NCI-H446 (cell line): ENCODE measurements around the gene SPDYE6.
"Not testable (repeated sequence)": the region's sequence is repeated elsewhere in the genome, so short reads cannot be mapped to it uniquely, and the experiment has no call there.

Source experiments
- DNase-seq, 2 experiments: peaks; one replicate each; lab custom pipeline; 2025; lab: John Stamatoyannopoulos, UW

Gene SPDYE6

DNA sequence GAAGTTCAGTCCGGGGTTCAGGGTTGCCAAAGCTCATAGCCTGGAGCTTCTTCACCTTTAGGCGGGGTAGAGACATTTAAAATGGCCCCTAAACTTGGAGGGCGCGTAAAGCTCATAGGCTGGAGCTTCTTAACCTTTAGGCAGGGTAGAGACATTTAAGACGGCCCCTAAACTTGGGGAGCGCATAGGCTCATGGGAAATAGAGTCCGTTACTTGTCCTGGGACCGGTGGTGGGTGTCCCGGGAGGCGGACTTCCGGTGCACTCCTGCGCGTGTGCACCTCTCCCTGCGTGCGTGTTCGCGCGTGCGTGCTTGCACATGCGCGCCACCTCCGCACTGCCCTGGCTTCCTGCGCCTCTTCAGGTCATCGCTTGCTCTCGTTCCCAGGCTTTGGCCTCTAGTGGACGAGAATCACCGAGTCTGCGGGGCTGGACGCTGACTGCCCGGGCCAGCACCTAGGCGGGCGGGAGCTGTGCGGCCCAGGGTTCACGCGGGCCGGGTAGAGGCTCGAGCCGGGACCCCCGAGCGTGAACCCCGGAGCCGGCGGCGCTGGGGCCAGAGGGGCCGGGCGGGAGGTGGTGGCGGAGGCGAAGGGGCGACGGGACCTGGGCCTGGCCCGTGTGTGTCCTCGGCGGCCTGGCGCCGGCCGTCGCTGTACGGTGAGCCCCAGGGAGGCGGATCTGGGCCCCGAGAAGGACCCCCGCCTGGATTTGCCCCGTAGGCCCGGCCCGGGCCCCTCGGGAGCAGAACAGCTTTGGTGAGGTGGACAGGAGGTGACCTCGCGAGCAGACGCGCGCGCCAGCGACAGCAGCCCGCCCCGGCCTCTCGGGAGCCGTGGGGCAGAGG lies 7.5 kb upstream of the SPDYE6 start:
- peak; percentile 89 to 96 for DNase-seq

DNA sequence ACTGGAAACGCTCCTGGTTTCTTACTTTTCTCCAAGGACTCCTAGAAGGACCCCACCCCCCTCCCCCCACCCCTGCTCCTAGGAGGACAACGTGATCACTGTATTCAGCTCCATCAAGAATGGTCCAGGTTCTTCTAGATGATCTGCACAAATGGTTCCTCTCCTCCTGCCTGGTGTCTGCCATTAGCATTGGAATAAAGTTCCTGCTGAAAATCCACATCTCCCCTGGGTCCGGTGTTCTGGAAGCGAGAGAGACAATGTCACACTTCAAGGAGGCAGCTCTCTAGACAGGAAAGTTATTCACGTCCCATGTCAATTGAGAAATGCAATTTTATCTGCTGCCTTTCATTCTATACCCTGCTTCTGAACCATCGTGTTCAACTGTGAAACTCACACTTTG lies 9.3 kb downstream of the SPDYE6 start:
- DNase-seq: not testable (repeated sequence)

DNA sequence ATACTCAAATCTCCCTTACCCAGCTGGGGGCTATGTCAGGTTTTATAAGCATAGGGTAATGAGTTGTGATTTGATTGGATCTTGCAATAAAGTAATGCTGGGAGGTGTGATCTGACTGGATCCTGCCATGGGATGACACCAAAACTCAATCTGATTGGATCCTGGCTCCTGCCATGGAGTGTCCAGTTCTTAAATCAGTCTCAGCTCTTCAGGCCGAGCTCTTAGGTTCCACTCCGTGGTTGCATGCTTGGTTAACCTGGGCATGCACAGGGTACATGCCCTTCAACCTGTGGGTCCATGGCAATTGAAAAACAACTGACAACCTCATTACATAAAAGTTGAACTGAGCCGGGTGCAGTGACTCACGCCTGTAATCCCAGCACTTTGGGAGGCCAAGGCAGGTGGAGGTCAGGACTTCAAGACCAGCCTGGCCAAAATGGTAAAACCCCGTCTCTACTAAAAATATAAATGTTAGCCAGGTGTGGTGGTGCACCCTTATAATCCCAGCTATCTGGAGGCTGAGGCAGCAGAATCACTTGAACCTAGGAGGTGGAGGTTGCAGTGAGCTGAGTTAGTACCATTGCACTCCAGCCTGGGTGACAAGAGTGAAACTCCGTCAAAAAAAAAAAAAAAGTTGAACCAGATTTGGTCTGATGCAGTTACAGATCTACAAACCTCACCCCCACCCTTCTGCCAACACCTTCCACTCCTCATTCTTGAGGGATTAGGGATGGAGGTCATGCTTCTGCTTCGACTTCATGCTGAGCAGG lies 15.5 kb downstream of the SPDYE6 start:
- DNase-seq: not testable (repeated sequence)

DNA sequence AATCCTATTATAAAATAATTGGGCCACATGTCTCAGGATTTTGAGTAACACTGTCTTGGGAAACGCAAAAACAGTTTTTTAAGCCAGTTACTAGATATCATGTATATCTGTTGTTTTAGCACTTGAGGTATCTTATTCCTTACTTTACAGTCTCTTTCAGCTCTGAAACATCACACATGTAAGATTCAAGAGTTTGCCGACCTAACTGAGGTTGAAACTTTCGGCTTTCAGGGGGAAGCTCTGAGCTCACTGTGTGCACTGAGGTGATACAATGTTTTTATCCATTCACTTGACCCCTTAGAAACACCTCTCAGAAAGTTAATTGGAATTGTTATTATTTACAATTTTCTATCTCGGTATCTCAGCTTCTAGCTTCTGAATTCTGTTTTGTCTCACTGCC lies 18.8 kb downstream of the SPDYE6 start:
- DNase-seq: not testable (repeated sequence)

DNA sequence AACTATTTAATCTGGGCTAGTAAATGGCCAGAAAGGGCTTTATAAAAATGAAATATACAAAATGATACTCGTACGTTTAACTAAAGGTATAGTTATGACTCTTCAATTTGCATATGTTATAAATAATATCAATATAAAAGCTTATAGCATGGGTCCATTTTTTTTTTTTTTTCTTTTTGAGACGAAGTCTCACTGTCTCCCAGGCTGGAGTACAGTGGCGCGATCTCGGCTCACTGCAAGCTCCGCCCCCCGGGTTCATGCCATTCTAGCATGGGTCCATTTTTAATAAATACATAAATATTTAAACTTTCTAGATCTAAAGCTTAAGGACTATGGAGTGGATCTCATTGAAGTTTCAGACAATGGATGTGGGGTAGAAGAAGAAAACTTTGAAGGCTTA lies 19.2 kb downstream of the SPDYE6 start:
- DNase-seq: not testable (repeated sequence)

DNA sequence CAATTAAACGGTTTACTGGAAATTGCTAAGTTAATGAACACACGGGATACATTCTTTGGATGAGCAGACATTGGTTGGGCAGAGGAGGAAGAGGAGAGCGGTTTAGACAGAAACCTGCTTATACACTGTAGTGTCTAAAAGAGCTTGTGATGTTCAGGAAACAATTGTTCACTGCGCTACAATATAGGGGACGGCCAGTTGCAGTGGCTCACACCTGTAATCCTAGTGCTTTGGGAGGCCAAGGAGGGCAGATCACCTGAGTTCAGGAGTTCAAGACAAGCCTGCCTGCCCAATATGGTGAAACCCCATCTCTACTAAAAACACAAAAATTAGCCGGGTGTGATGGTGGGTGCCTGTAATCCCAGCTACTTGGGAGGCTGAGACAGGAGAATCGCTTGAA lies 20.7 kb downstream of the SPDYE6 start:
- DNase-seq: not testable (repeated sequence)

DNA sequence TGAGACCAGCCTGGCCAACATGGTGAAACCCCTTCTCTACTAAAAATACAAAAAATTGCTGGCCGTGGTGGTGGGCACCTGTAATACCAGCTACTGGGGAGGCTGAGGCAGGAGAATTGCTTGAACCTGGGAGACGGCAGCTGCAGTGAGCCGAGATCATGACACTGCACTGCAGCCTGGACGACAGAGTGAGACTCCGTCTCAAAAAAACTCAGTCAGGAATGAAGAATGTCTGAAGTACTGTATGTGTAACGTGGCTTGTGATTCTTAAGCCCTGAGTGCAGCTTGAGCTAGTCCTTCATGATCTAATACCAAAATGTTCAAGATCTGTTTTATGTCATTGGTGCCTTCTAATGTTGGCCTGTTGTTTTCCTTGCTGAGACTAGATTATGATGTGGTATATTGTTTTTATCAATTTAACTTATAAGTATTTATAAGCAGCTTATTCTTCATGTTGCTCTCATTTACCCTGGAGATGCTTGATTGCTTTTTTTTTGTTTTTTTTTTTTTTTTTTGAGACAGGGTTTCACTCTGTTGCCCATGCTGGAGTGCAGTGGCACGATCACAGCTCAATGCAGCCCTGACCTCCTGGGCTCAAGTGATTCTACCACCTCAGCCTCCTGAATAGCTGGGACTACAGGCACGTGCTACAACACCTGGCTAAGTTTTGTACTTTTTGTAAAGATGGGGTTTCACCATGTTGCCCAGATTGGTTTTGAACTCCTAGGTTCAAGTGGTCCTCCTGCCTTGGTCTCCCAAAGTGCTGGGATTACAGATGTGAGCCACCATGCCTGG lies 25.4 kb downstream of the SPDYE6 start:
- DNase-seq: not testable (repeated sequence)

DNA sequence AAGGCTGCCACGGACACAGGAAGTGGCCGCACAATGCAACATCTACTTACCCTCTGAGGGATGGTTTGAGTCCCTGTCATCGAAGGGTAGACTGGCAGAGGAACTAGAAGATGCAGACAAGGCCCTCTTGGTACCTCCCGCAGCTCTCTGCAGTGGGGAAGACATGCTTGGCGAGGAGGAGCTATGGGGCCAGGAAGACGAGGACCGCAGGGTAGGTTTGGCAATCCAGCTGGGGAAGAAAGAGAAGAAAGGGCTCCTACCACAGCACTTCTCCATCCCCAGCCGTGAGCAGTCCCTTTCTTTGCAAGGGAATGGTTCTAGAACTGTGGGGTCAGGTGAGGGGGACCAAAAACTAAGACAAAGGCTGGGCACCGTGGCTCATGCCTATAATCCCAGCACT lies 26.9 kb downstream of the SPDYE6 start:
- not testable (repeated sequence) for DNase-seq

DNA sequence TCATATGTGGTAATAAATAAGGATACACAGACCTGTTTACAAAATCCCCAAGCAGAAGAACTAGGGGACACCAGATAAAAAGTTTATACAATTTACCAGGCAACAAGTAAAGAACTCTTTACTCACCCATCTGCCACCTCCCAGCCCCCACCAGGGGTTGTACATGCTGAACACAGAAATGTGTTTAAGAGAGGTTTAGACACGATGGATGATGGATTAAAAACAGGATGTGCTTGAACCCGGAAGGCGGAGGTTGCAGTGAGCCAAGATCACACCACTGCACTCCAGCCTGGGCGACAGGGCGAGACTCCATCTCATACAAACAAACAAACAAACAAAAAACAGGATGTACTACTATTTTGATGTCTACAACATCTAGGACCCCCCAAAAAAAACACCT lies 27.4 kb downstream of the SPDYE6 start:
- not testable (repeated sequence) for DNase-seq

DNA sequence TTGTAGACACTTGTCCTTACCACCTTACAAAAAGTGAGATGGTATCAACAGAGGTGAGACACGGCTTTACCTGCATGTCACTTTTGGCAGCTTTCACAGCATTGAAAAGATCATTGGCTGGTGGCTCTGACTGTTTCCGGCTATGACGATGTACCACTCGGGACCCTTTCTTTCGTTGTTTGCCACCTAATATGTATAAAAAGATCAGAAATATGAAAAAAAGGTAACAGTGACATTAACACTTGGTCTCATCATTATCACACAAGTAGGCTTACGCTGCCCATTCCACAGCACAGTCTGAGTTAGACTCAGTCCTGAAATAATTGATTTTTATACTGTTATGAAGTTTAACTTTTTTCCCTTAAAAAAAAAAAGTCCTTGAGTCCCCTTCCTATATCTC lies 29.1 kb downstream of the SPDYE6 start:
- DNase-seq: not testable (repeated sequence)

DNA sequence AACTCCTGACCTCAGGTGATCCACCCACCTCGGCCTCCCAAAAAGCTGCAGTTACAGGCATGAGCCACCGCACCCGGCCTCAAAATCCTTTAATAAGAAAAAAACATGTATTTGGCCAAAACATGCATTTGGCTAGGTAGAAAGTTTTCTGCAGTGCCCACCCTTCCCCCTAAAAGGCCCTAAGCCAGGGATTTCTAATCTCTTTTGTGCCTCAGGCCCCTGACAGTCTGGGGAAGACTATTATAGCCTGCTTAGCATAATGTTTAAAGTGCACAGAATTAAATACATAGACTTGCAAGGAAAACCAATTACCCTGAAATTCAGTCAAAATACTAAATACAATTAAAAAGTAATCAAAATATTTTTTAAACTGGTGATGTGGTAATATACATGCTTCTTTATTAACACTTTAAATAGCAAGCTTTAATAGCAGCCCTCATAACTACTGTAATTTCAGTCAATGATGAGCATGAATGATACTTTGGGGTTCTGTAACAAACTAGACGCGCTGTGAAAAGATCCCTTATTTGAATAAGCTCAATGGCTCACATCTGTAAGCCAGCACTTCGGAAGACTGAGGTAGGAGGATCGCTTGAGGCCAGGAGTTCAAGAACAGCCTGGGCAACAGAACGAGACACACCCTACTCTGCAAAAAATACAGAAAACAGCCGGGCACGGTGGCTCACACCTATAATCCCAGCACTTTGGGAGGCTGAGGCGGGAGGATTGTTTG lies 29.9 kb downstream of the SPDYE6 start:
- DNase-seq: no peak

DNA sequence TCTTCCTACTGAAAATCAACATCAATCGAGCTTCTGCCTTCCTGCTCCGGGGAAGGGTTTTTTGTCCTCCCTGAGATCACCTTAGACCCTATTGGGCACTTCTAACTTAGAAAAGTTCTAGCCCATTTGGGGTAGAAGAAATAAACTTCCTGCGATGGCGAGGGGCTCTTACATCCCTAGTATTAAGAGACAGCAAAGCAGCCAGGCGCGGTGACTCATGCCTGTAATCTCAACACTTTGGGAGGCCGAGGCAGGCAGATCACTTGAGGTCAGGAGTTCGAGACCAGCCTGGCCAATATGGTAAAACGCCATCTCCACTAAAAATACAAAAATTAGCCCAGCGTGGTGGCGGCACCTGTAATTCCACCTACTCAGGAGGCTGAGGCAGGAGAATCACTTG lies 31.1 kb downstream of the SPDYE6 start:
- DNase-seq: not testable (repeated sequence)

DNA sequence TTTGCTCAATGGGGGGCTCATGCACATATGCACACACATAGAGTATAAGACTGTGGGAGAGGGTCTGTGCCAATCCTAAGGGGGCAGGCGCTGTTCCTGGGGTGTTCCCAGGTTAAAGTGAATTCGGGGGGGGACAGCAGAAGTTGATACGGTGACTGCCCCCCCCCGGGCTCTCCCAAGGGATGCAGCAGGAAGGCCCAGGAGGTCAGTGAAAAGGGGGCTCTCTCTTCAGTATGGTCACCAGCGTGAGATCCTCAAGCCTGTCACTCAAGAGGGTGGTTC lies 32.4 kb downstream of the SPDYE6 start:
- no peak for DNase-seq

DNA sequence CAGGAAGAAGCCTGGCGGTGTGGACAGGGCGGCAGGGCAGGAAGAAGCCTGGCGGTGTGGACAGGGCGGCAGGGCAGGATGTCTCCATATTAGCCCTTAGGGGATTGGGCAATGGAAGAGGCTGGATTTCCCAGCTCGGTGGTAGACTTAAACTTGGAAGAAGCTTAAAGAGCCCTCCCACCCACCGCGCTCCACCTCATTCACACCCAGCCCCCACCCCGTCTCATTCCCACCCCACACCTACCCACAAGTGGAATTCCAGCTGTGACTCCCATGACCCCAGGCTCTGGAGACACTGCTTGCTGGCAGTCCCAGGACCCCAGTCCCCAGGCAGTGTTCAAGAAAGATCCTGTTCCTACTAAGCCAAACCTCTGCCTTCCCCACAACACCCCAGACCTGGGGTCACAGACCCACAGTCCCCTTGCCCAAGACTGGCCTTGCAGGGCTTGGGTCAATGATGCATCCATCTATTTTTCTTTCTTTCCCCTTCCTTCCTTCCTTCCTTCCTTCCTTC lies 34.0 kb downstream of the SPDYE6 start:
- no peak for DNase-seq

DNA sequence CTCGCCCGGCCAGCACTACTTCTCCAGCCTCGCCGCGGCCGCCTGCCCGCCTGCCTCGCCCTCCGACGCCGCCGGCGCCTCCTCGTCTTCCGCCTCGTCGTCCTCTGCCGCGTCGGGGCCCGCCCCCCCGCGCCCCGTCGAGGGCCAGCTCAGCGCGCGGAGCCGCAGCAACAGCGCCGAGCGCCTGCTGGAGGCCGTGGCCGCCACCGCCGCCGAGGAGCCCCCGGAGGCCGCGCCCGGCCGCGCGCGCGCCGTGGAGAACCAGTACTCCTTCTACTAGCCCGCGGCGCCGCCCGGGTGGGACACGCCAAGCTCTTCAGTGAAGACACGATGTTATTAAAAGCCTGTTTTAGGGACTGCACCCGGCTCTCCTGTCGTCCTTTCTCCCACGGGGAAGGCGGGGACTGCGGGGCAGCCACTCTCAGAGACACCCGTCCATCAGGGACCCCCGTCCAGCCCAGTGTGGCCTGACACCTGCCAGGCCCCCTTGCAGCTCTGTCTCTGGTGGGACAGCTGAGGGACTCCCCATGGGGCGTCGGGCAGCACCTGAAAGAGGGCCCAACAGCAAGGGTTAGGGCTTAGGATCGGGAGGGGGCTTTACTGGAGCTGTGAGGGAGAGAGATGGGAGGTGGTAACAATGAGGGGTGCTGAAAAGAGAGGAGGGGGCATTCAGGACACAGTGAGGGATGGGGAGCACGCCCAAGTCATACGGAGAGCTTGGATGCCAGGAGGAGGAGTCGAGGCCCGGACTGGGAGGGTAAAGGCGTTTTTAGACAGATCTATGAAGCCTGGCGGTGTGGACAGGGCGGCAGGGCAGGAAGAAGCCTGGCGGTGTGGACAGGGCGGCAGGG lies 34.7 kb downstream of the SPDYE6 start:
- no peak for DNase-seq

DNA sequence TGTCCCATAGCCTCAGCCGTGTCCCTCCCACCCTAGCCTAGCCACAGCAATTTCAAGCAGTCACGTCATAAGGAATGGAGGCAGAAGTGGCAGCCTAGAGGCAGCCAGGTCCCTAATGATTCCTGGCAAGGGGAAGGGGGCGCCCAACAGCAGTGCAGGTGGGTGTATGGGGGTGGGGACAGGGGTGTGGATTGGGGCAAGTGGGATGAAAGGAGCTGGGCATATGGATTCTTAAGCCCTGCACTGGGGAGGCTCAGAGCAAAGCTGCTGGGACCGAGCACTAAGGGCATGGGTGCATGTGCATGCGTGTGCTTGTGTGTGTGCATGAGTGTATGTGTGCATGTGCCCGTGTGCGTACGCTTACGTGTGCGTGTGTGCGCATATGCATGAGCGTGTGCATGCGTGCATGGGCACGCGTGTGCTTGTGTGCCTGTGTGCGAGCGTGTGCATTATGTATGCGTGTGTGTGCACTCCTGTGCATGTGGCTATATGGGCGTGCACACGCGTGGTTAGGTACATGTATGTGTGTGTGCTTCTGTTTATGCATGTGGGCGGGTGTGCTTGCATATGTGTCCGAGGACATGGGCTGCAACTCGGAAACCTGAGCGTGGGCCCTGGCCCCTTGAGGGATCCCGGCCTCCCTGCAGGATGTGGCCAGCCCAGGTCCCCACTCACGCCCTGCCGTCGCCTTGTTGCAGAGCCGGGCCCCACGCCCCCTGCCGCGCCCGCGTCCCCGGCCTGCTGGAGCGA lies 35.5 kb downstream of the SPDYE6 start:
- no peak for DNase-seq

DNA sequence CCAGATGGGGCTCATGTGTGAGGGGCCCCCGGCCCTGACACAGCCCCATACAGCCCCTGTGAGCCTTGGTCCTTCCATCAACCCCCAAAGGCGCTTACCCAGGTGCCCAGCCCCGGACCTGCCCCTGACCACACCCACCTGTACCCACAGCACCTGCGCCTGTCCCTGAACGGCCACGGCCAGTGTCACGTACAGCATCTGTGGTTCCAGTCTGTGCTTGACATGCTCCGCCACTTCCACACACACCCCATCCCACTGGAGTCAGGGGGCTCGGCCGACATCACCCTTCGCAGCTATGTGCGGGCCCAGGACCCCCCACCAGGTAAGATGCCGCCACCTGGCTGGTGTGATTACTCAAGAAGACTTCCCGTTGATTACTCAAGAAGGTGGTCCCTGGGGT lies 36.1 kb downstream of the SPDYE6 start:
- no peak for DNase-seq

DNA sequence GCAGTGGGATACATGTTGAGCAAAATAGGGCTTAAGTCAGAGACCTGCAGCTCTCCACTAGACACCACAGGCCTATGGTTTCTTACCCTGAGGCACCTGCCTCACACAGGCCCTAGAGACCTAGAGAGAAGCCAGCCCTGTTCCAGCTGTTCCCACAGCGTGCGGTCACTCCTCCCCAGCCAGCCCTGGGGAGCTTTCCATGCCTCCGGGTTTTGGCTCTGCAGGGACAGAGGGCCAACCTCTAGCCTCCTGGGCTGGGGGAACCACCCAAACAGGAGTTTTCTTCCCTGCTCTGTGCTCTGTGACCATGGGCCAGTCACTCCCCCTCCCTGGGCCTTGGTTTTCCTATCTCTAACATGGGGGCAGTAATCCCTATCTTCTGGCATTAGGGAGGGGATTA lies 36.6 kb downstream of the SPDYE6 start:
- no peak for DNase-seq

DNA sequence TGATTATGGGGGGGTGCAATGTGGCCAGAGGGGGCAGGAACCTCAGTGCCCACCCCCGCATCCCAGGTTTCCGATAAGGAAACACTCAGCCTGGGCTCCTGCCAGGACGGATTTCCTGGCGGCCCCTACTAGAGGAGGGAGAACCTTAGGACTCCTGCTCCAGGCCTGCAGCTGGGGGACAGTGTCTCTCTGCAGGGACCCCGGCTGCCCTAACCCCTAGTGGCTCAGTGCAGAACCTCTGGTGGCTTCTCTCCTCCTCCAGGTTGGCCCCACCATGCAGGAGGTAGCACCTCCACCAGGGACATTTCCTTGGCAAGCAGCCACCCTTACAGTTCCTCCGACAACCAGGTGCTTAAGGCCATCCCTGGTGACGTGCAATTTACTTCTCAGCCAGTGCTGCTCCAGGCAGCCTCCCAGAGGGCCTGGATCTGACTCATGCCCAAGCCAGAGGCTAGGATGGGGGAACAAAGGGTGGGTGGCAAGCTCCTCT lies 37.7 kb downstream of the SPDYE6 start:
- no peak for DNase-seq
